DMS 273 treated with DMSO at 0.1 percent for 48 hours (cell line): ENCODE measurements around the gene ZNG1A.
"Not testable (repeated sequence)": the region's sequence is repeated elsewhere in the genome, so short reads cannot be mapped to it uniquely, and the experiment has no call there.

Experiments used
- DNase-seq: peaks from one replicate; lab custom pipeline; 2025; lab: John Stamatoyannopoulos, UW

The ZNG1A gene

GRCh38 chr9:98775-99174, 80.1 kb downstream of the ZNG1A start:
- DNase-seq = not testable (repeated sequence)

DNA sequence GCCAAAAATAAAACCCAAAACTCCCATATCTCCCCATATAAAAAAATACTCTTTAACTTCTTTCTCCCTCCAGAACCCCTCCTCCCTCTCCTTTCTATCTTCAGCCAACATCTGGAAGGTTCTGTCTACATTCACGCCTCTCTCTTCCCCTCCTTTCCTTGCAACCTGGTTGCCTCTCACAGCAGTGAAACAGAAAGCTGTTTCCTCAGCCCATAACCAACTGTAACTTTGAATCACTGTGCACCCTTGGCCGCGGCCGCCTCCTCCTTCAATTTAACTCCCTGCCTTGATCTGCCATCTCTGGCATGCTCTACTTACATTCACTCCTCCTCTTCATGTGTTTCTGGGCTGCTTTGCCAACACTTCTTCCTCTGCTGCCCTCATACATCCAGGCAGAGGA, 83.9 kb downstream of the ZNG1A start:
- not testable (repeated sequence) for DNase-seq

GRCh38 chr9:94323-94722, 84.5 kb downstream of the ZNG1A start:
- DNase-seq = not testable (repeated sequence)

DNA sequence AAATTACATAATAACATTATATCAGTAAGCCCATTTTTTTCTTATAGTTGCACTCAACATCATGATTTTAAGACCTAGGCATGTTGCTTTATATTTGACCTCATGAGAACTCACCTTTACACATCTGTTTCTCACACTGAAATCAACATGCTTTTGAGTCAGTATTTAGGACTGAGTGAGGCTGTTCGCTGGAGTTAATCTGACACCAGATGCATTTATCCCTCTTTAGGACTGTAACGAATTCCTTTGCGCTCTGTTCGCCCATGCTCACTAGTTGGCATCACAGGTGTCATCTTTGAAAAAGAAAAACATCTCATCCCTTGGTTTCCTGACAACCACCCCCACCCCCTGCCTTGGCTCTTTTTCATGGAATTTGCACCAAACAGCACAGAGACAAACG, 84.9 kb downstream of the ZNG1A start:
- not testable (repeated sequence) for DNase-seq

DNA sequence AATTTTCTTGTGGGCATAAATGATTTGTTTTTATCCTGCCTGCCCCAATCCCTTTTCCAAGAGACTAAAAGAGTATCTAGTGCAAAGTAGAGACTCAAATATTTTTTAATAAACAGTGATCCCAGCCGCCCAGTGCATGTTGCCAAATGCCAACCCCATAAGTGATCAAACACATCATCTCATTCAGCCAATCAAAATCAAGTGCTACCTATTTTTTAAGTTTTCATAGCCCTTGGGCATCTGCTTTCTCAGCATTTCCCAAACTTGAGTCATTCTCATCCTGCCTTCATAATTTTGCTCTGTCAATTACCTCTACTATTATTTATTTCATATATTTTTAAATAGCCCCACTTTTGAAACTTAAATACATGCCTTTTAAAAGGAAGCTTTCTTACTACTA, 88.0 kb downstream of the ZNG1A start:
- not testable (repeated sequence) for DNase-seq

GRCh38 chr9:88396-89037, 90.3 kb downstream of the ZNG1A start:
- not testable (repeated sequence) for DNase-seq

DNA sequence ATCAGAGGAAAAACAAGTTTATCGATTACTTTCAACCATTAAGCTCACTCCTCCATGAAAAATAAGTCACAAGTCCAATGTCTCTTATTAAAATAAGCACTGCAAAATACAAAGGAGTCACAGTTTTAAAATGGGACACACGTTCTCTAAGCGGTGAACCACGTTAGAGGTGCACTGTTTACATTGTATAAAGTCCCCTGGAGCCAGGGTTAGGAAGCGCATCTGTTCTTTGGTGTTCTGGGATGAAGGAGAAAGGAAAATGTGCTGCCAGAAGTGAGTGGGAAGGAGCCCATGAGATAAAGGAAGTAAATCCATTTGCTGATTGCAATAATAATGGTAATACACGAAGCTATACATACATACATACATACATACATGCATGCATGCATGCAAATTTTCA, 91.0 kb downstream of the ZNG1A start:
- DNase-seq = not testable (repeated sequence)

- DNase-seq = not testable (repeated sequence)
Observed at GRCh38 chr9:87105-87504, 91.8 kb downstream of the ZNG1A start.

DNA sequence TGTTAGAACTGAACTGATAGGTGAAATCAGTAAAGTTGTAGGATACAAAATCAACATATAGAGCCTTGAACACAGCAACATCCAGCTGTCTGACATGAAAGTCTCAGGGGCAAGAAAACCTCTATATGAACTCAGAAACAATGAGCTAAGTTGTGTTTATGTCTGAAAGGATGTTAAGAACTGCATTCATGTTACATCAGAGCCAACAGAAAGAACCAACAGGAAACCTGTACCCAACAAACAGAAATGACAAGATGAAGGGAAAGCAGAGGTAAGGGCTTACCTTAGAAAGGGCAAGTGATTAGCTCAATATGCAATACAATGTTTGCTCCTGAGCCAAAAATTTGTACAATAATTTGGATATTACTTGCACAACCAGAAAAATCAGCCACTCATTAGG, 92.2 kb downstream of the ZNG1A start:
- not testable (repeated sequence) for DNase-seq

GRCh38 chr9:82932-83689, 95.7 kb downstream of the ZNG1A start:
- not testable (repeated sequence) for DNase-seq

- not testable (repeated sequence) for DNase-seq
Observed at GRCh38 chr9:78333-78732, 100.5 kb downstream of the ZNG1A start.

DNA sequence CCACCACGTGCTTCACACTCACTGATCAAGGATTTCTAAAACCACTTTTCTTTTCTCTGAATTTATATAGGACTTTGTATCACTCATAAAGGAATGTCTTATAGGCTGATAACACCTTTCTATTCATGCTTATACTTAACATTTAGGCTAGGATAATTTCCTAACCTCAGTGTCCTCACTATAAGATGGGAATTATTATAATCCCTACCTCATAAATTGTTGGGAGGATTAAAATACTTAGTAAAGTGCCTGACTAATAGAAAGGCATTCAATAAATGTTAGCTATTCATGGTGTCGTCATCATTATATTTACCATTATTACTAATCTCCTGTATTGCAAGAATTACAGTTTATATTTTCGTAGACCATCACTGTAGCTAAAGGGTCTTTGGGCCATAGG, 102.5 kb downstream of the ZNG1A start:
- not testable (repeated sequence) for DNase-seq

GRCh38 chr9:73900-74525, 104.8 kb downstream of the ZNG1A start:
- not testable (repeated sequence) for DNase-seq

- not testable (repeated sequence) for DNase-seq
Observed at GRCh38 chr9:73076-73899, 105.6 kb downstream of the ZNG1A start.
